GM13977 (cell line): ENCODE measurements around the gene CPO.
A peak's percentile ranks its signal among the peaks of the same experiment; 100 is the strongest.
"Not testable (repeated sequence)": the region's sequence is repeated elsewhere in the genome, so short reads cannot be mapped to it uniquely, and the experiment has no call there.

Experiments
- DNase-seq: peaks from one replicate; pipeline ENCODE4 v3.0.0; 2012; ENCODE audit warnings: low spot score
- in situ Hi-C: fragments of 300-500 bp; cut with MboI; formaldehyde crosslinking; loops from one replicate; pipeline ENCODE4 v1.12.0; 2022; ENCODE audit warnings: low sequenced_read_pairs, low pct_unique_long_range_greater_than_20kb, mixed read lengths, inconsistent platforms; ENCODE audit not compliant: unreplicated experiment
- TF ChIP-seq, protein P1 (sequence below): IDR thresholded peaks from 2 replicates; pipeline ENCODE4 v1.5.1; 2012; ENCODE audit warnings: mild to moderate bottlenecking, control low read depth; ENCODE audit not compliant: insufficient read depth; ENCODE audit errors: extremely low read depth, missing control alignments

Gene CPO

DNA sequence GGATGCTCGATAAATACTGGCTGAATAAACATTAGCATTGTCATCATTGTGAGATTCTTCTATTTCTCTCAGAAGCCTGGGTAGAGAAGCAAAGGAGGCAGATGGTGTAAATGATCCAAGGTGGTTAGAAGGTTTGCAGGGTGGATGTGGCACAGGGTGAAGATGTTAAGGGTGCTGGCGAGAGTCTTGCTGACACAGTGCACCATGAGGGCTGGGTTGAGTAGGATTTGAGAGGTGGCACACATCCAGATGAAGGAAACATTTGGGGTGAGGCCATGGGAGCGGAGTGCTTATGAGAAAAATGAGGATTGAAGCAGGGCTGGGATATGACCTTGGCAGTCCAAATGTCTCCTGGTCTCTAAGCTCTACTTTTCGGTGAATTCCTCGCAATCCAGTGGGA is 17.8 kb upstream of the CPO start:
- TF ChIP-seq, protein P1, sequence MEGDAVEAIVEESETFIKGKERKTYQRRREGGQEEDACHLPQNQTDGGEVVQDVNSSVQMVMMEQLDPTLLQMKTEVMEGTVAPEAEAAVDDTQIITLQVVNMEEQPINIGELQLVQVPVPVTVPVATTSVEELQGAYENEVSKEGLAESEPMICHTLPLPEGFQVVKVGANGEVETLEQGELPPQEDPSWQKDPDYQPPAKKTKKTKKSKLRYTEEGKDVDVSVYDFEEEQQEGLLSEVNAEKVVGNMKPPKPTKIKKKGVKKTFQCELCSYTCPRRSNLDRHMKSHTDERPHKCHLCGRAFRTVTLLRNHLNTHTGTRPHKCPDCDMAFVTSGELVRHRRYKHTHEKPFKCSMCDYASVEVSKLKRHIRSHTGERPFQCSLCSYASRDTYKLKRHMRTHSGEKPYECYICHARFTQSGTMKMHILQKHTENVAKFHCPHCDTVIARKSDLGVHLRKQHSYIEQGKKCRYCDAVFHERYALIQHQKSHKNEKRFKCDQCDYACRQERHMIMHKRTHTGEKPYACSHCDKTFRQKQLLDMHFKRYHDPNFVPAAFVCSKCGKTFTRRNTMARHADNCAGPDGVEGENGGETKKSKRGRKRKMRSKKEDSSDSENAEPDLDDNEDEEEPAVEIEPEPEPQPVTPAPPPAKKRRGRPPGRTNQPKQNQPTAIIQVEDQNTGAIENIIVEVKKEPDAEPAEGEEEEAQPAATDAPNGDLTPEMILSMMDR: no peak
- in situ Hi-C loops: no loop called here
- DNase-seq: no peak

DNA sequence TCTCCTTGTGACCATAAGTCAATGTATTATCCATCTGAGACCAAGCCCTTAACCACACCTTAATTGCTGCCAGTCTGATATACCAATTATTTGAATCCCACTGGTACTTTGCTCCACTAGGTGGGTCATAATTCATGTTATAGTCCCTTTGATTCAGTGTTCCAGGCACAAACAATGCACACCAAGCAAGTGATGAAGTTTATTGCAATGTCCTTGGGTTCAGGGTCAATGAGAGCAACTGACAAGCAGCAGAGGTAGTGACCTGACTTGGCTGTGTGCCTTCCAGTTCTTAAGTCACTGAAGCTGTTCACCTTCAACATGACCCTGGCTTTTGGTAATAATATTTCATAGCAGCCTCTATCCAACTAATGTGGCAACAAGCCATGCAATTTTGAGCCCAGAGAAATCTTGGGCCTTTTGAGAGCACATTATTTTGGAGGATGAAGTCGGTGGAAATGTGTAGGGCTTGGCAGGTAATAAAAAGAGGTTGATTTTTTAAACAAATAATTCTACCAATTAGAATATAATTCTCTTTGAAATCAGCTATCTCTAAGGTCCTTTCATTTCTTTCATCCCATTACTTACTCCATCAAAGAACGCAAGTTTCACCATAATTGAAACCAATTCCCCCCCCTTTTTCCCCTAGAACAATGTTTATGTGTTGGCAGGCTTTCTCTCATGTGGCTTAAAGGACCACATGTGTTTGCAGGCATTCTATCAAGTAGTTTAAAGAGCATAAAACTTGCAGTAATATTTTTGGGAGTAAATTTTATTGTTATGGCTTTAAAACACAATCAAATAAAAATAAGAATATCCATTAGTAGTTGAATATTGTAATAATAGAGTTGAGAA is 3.1 kb upstream of the CPO start:
- DNase-seq: no peak
- TF ChIP-seq, protein P1: no peak
- in situ Hi-C loops: no loop called here

DNA sequence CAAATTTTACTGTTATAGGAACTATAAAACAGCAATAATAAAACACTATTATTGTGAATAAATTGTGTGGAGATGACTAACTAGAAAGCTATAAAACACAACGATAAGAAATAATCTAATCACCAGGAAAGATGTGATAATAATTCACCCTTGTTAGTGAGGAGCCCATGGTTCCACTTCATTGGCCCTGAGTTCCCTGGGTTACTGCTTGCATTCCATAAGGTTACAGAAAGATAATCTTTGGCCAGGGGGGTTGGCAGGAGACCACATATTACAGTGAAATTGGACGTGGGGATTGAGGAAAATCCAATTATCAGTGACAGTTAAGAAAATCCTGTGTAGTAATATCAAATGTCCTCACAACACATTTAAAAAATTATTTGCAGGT is 2.5 kb upstream of the CPO start:
- in situ Hi-C loops: no loop called here
- no peak for DNase-seq
- TF ChIP-seq, protein P1: no peak

DNA sequence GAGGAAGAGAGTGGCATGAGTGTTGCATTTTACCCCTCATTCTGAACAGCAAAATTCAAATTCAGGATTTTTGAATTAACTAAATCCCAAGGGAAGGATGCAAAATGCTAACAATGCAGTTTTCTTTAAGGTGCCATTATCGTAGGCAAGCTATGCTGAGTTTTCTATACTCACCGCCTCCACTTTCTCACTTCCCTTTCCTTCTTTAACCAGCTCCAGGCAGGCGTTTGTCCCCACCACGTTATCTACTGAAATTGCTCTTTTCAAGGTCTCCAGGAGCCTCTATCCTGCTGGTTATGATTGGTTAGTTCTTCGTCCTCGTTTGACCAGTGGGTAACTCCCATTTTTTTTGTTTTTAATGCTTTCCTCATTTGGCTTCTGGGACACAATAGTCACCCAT is 1.8 kb upstream of the CPO start:
- TF ChIP-seq, protein P1: no peak
- peak; percentile 17 for DNase-seq
- in situ Hi-C loops: no loop called here

DNA sequence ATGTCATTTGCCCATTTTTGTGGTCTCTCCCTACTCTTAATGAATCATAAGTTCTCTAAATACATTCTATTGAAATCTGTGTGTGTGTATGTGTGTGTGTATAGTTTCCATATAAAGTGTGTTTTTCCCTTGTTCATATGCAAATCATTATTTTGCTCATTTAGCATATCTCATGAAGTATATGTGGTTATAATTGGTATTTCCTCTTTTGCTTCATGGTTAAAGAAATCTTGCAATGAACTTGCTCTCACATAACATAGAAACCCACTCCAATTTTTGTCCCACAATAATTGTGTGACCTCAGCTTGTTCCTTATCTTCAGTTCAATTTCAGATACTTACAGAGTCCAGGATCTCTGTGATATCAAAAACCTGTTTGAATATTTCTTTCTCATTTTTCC is 1.2 kb downstream of the CPO start:
- no peak for DNase-seq
- in situ Hi-C loops: no loop called here
- TF ChIP-seq, protein P1: no peak

DNA sequence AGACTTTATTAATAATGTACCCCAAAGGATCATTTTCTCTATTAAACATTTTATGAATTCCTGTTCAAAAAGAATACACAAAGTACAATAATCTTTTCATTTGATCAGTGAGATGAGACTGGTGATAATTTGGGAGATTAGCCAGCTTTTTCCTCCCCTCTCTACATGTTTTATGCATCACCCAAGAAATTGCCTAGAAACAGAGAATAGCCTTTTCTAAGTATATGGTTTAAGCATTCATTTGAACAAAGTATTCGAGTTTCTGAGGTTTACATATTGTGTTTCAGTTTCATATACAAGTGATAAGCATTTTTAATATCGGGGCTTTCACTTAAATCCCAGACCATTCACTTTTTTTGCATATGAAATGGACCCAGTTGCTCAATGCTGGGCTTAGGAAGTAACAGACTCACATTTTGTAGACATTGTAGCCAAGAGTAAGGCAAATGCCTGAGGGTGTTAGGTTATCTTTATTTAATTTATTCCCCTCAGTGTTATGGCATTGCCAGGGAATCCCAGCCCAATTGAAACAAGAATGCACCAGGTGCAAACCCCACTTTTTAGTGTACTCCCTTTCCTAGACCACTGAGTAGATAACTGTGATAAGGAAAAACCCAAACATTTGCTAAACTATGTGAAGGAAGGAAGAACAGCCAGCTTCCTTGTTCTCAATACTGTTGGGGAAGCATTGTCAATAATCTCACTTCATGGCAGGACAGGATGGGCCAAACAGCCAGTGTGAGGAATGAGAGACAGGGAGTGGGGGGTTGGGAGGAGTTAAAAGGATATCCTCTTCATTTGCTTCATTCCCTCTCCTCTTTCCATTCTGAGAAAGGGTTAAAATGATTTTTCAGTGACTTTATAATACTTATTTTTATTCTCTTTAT is 3.5 kb downstream of the CPO start:
- DNase-seq: no peak
- in situ Hi-C loops: no loop called here
- TF ChIP-seq, protein P1: no peak

DNA sequence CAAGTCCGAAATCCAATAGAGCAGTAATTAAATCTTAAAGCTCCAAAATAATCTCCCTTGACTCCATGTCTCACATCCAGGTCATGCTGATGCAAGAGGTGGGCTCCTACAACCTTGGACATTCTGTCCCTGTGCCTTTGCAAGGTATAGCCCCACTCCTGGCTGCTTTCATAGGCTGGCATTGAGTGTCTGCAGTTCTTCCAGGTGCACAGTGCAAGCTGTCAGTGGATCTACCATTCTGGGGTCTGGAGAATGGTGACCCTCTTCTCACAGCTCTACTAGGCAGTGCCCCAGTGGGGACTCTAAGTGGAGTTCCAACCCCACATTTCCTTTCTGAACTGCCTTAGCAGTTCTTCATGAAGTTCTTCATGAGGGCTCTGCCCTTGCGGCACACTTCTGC is 14.1 kb downstream of the CPO start:
- in situ Hi-C loops, DNase-seq: not testable (repeated sequence)
